Lower lobe of right lung (tissue), 2 donors: ENCODE data around the gene CHCHD6. TPM values are rescaled to one million over a fixed set of nuclear protein-coding genes. Genes with fewer than 3 reads are reported as not detected.

Experiments used
- ATAC-seq, 2 donors: fragments of 200-7000 bp; cut with Tn5 transposase; one replicate each; pipeline ENCODE4 v1.9.1; 2020 to 2022; ENCODE audit warnings: mild to moderate bottlenecking in 2 of 2, moderate library complexity in 2 of 2
- DNase-seq: peaks from one replicate; pipeline ENCODE4 v3.0.0-alpha.2; 2020
- H3K27ac ChIP-seq: fragments of 200-600 bp; one replicate; pipeline ENCODE4 v1.8.0; 2022
- H3K27me3 ChIP-seq: fragments of 200-600 bp; one replicate; pipeline ENCODE4 v1.8.0; 2022; ENCODE audit warnings: low read depth
- H3K36me3 ChIP-seq: fragments of 200-600 bp; one replicate; pipeline ENCODE4 v1.8.0; 2022; ENCODE audit warnings: mild to moderate bottlenecking
- H3K4me1 ChIP-seq: fragments of 200-600 bp; one replicate; pipeline ENCODE4 v1.8.0; 2022
- H3K4me3 ChIP-seq: fragments of 200-600 bp; one replicate; pipeline ENCODE4 v1.8.0; 2022; ENCODE audit warnings: mild to moderate bottlenecking
- H3K9me3 ChIP-seq: fragments of 200-600 bp; one replicate; pipeline ENCODE4 v1.8.0; 2022
- CTCF ChIP-seq: fragments of 200-600 bp; IDR thresholded peaks from one replicate; pipeline ENCODE4 v1.8.0; 2022; ENCODE audit warnings: antibody characterized with exemption, mild to moderate bottlenecking
- intact Hi-C: fragments of 100-400 bp; cut with DNase I; formaldehyde crosslinking; loops from one replicate; pipeline ENCODE4 v1.11.0; 2022
- total RNA-seq: library from RNA; stranded (reverse); fragmentation: NEBNext Ultra II Directional; extraction: Animal tissue kit (Norgen Biotek cat#: 25700); gene quantifications from one replicate; pipeline ENCODE4 v1.2.1, GENCODE V29; 2021
- donor health status: DM: no; HTN: yes; CAD: no; lungs with severe emphysema.

The CHCHD6 gene
- total RNA-seq, 1 donor from 2014 or later = 12.2 TPM

GRCh38 chr3:126865736-126866135 is 161.7 kb downstream of the CHCHD6 start:
- Histone ChIP-seq H3K27me3 (no peaks in the 10 kb centered on the region), H3K27ac (no peak overlapping the region), H3K9me3 (no peaks in the 10 kb centered on the region), H3K4me1 (no peaks in the 10 kb centered on the region), H3K36me3 (no peaks in the 10 kb centered on the region), H3K4me3 (no peak overlapping the region)
- ATAC-seq = no peak
- intact Hi-C loops = no loop called here
- TF ChIP-seq CTCF = no peak
- no peak for DNase-seq

GRCh38 chr3:126866175-126866759 is 162.2 kb downstream of the CHCHD6 start:
- Histone ChIP-seq H3K27ac (no peak overlapping the region), H3K4me3 (no peak overlapping the region), H3K27me3 (no peaks in the 10 kb centered on the region), H3K9me3 (no peaks in the 10 kb centered on the region), H3K4me1 (no peaks in the 10 kb centered on the region), H3K36me3 (no peaks in the 10 kb centered on the region)
- no peak for TF ChIP-seq CTCF
- intact Hi-C loops = no loop called here
- ATAC-seq (no peak), DNase-seq (no peak)

DNA sequence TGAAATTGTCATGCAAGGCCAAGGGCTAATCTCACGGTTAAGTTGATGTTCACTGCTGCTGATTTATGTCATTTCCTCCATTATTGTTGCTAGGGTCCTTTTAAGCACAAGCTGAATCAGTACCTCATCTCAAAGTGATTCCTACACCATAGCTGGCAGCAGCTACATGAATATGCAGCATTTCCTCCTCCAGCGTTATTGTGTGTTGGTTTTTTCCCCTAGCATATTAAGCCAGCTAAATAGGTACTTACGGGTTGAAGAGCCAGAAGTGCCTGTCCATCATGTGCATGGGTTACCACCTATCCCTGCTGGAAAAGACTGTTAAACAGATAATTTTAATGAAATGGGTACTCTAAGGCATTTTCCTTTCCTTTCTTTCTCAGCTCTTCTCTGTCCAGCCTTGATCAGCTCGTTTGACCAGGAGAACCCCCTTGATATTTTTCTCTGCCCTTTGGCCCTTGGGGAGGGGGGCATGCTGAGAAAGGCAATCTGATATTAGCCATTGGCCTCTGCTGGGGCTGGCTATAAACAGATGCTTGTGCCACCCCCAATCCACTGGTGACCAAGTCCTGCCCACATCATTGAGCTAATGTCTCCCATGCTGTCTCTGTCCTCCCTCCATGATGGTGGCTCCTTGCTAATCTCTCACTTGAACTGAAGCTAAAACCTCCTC is 163.3 kb downstream of the CHCHD6 start:
- no peak for ATAC-seq
- no peak for DNase-seq
- Histone ChIP-seq H3K4me3 (no peak overlapping the region), H3K9me3 (no peaks in the 10 kb centered on the region), H3K27me3 (no peaks in the 10 kb centered on the region), H3K27ac (no peak overlapping the region), H3K36me3 (no peaks in the 10 kb centered on the region), H3K4me1 (no peaks in the 10 kb centered on the region)
- no peak for TF ChIP-seq CTCF
- intact Hi-C loops = no loop called here

DNA sequence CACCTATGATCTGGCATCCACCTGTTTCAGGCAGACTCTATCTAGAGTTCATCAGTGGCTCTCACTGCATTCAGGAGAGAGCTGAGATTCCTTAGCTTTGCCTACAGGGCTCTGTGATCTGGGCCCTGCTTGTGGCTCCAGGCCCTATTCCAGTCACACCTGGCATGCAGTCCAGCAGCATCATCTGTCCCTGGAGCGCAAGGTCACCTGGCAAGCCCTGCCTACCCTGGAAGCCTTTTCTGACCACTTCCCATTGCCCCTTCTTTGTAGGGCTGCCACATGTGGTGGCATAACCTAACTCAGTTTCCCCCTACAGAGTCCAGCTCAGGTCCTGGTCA is 163.8 kb downstream of the CHCHD6 start:
- Histone ChIP-seq H3K27me3 (no peaks in the 10 kb centered on the region), H3K4me1 (no peaks in the 10 kb centered on the region), H3K9me3 (no peaks in the 10 kb centered on the region), H3K36me3 (no peaks in the 10 kb centered on the region), H3K4me3 (no peak overlapping the region), H3K27ac (no peak overlapping the region)
- ATAC-seq (no peak), DNase-seq (no peak)
- intact Hi-C loops = no loop called here
- no peak for TF ChIP-seq CTCF

DNA sequence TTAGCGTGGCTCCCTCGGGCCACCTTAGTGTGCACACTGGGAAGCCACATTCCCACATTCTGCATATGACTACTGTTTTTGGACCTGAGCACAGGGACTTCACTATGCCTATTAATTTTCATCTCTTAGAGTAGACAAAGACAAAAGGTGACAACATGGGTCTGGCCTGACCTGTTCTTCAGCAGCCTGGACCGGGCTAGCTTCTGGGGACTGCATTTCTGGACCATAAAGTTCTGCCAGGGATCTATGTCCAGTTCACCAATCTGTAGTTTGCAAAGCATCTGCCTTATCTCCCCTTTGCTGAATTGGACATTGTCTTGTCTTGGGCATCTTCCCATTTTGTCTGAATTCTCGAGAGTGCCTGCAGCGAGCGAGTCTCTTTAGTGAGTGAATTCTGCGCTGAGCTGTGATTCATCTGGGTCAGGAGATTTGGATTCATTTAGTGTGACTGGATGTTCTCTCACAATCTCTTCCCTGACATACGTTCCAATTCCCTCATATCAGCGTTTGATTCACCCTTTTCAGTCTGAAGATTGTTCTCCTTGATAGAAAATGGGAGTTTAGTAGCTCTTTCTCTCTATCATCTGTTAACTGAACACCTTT is 166.7 kb downstream of the CHCHD6 start:
- no peak overlapping the region for H3K27ac ChIP-seq
- no peak for ATAC-seq
- intact Hi-C loops = no loop called here

More for the DNA sequence above, 166.7 kb downstream of the CHCHD6 start:
- no peak for DNase-seq
- no peaks in the 10 kb centered on the region for H3K36me3 ChIP-seq
- no peaks in the 10 kb centered on the region for H3K27me3 ChIP-seq
- no peak for TF ChIP-seq CTCF
- no peaks in the 10 kb centered on the region for H3K4me1 ChIP-seq
- no peak overlapping the region for H3K4me3 ChIP-seq
- H3K9me3 ChIP-seq = no peaks in the 10 kb centered on the region
